GM18951 (cell line): ENCODE data around the gene SESN1.

ENCODE experiments used
- POLR2A ChIP-seq: IDR thresholded peaks from 4 replicates; pipeline ENCODE4 v1.6.1; 2011; ENCODE audit warnings: mild to moderate bottlenecking; ENCODE audit not compliant: insufficient read length, insufficient read depth; ENCODE audit errors: extremely low read depth
- in situ Hi-C: fragments of 300-500 bp; cut with MboI; formaldehyde crosslinking; loops from one replicate; pipeline ENCODE4 v1.12.0; 2022; ENCODE audit warnings: low sequenced_read_pairs, mixed read lengths, inconsistent platforms; ENCODE audit not compliant: unreplicated experiment

Gene SESN1

DNA sequence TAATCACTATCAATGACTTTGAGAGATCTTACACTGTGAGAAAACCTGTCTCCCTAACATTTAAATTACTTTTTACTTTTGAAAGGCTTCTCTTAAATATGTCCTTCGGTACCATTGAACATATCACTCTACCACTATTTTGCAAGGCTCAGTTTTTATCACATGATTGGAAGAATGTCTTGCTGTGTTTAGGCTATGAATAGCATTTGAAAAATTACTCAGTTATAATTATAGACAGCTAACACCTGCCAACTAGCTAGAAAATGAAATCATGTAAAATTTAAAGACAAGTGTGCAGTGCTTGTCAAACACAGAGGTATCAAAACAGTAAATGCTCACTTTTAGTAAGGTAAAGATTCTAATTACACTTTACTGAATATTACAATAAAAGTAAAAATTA, 11.0 kb downstream of the SESN1 start:
- no peak for TF ChIP-seq POLR2A
- in situ Hi-C loops: no loop called here

GRCh38 chr6:109082188-109082577, 12.5 kb downstream of the SESN1 start:
- no peak for TF ChIP-seq POLR2A
- in situ Hi-C loops: no loop called here

DNA sequence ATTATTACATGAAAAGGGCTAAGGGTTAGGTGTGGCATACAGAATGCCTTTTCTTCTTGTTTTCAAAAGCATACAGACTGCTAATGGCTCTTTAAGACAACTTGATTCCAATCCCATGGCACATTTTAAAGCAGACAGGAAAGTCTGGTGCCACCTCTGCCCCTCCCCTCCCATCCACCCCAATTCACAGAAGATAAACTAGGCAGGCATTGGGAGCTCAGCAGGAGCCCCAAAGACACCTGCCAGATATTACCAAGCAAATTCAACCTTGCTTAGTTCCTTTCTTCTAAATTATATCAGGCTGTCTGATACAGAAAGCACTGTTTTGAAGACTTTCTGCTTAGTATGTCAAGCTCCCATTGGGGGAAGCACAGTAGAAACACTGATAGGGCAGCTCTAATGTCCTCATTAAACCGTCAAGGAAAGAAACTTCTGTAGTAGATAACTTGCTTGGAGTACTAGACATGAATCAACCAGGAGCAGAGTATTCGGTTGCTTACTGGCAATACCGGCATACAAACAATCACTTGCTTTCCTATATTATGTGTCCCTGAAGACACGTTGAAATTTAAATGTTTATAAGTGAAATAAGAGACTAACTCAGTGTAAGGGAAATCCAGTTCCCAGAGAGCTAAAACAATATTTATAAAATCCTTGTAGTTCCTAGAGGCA, 13.0 kb downstream of the SESN1 start:
- in situ Hi-C loops: no loop called here
- no peak for TF ChIP-seq POLR2A

- TF ChIP-seq POLR2A: no peak
- in situ Hi-C loops: no loop called here
Observed at GRCh38 chr6:109081026-109081425, 13.6 kb downstream of the SESN1 start.

DNA sequence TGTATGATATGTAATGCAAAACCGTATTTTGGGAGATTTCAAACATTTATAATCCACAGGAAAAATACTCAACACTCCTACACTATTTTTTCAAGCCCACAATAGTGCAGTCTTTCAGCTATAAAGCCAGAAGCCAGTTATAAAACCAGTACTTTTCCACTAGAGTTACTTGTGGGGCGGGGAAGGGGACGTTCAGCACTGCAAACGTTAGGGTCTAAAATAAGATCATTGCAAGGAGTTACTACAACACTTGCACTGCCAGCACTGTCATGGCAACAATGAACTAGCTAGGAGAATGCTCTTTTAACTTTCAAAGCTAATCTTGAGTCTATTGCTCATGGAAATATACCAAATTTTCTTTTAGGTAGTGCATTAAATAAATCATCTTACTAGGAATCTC, 14.7 kb downstream of the SESN1 start:
- TF ChIP-seq POLR2A: no peak
- in situ Hi-C loops: no loop called here

- in situ Hi-C loops: no loop called here
Observed at GRCh38 chr6:109076377-109076776, 18.3 kb downstream of the SESN1 start.

GRCh38 chr6:109075934-109076333, 18.7 kb downstream of the SESN1 start:
- in situ Hi-C loops: no loop called here
- TF ChIP-seq POLR2A: no peak

More at GRCh38 chr6:109076377-109076776, 18.3 kb downstream of the SESN1 start:
- TF ChIP-seq POLR2A: no peak

- no peak for TF ChIP-seq POLR2A
- in situ Hi-C loops: no loop called here
Observed at GRCh38 chr6:109074133-109074415, 20.6 kb downstream of the SESN1 start.

- in situ Hi-C loops: no loop called here
- TF ChIP-seq POLR2A: no peak
Observed at GRCh38 chr6:109073344-109074132, 21.1 kb downstream of the SESN1 start.

- TF ChIP-seq POLR2A: no peak
- in situ Hi-C loops: no loop called here
Observed at GRCh38 chr6:109071125-109071917, 23.3 kb downstream of the SESN1 start.

- in situ Hi-C loops: loop anchor here (10.0 kb wide), 1 partner anchor 525 kb away; no protein-coding TSS in a partner anchor
- no peak for TF ChIP-seq POLR2A
Observed at GRCh38 chr6:109069746-109070145, 24.9 kb downstream of the SESN1 start.

GRCh38 chr6:109062767-109063352, 31.8 kb downstream of the SESN1 start:
- in situ Hi-C loops: loop anchor here (10.0 kb wide), 1 partner anchor 518 kb away; no protein-coding TSS in a partner anchor
- TF ChIP-seq POLR2A: no peak

GRCh38 chr6:109062216-109062615, 32.4 kb downstream of the SESN1 start:
- in situ Hi-C loops: loop anchor here (10.0 kb wide), 1 partner anchor 517 kb away; no protein-coding TSS in a partner anchor
- no peak for TF ChIP-seq POLR2A
